GM06990 (cell line): ENCODE data around the gene AFF1.

ENCODE experiments used
- DNase-seq: peaks from one replicate; pipeline ENCODE4 v3.0.0-alpha.2; 2011; ENCODE audit not compliant: insufficient read length; ENCODE audit errors: extremely low read depth
- H3K27me3 ChIP-seq: replicated peaks from 2 replicates; pipeline ENCODE4 v1.6.0; 2011; ENCODE audit warnings: low read length; ENCODE audit not compliant: control insufficient read depth, insufficient read depth
- H3K36me3 ChIP-seq: 2 replicates; pipeline ENCODE4 v1.5.1; 2011; ENCODE audit warnings: low read length; ENCODE audit not compliant: control insufficient read depth, insufficient read depth
- H3K4me3 ChIP-seq: replicated peaks from 2 replicates; pipeline ENCODE4 v1.5.1; 2011; ENCODE audit warnings: low read depth, mild to moderate bottlenecking, control low read depth, low read length
- CTCF ChIP-seq: IDR thresholded peaks from 2 replicates; pipeline ENCODE4 v1.5.1; 2011; ENCODE audit warnings: low read length, control low read depth, mild to moderate bottlenecking, inconsistent platforms; ENCODE audit not compliant: insufficient read depth, poor library complexity, severe bottlenecking

The AFF1 gene

GRCh38 chr4:86963697-86964096 is 28.9 kb downstream of the AFF1 start:
- Histone ChIP-seq H3K36me3 (no peaks in the 10 kb centered on the region), H3K4me3 (no peak overlapping the region), H3K27me3 (no peaks in the 10 kb centered on the region)
- no peak for DNase-seq
- TF ChIP-seq CTCF: no peak

DNA sequence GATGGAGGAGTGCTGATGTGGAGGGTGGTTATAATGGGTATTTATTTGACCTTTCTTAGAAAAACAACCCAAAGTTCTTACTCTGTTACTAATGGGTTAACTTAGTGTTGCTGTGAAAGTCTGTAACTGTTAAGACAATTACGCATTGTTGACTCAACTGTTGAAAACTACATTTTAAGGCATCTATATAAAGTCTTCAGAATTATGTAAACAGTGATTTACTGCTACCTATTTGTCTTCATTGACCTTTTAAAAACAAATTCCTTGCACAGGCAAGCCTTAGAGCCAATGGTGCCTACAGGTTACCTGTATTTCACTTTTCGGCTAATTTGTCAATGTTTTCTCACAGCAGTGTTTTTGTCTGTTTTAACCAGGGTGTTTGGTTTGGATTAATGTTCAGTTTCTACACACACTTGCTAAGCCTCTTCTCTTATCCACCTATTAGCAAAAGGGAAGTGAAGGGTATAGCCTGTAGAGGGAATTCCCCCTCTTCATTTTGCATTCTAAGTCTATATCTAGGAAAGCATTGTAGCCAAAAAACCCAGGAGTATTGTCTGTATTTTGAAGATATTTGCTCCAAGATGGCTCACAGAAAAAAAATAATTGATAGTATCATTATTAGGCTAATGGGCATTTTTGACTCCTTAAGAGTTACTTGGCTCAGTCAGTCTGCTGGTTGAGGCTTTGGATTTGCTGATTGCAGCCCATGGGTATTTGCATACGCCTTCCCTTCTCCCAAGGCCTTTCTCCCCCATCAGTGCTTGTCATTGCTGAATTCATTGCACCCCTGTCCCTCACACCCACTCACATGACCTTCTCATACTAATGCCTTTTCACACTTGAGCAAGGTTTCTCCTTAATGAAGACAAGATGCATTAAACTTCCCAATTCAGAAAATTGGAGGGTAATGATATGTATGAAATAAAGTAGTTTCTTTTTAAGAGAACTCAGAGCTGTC is 30.5 kb downstream of the AFF1 start:
- Histone ChIP-seq H3K4me3 (no peak overlapping the region; the same call in 1 of the 2 replicates), H3K36me3 (no peaks in the 10 kb centered on the region), H3K27me3 (no peaks in the 10 kb centered on the region)
- no peak for TF ChIP-seq CTCF
- peak; percentile 44 for DNase-seq

- Histone ChIP-seq H3K27me3 (no peaks in the 10 kb centered on the region), H3K36me3 (no peaks in the 10 kb centered on the region), H3K4me3 (no peak overlapping the region)
- no peak for DNase-seq
- no peak for TF ChIP-seq CTCF
Observed at GRCh38 chr4:86967073-86967472, 32.3 kb downstream of the AFF1 start.

- no peak for DNase-seq
- Histone ChIP-seq H3K36me3 (no peaks in the 10 kb centered on the region), H3K27me3 (no peaks in the 10 kb centered on the region), H3K4me3 (no peak overlapping the region)
- TF ChIP-seq CTCF: no peak
Observed at GRCh38 chr4:86967798-86968197, 33.0 kb downstream of the AFF1 start.

GRCh38 chr4:86968547-86968946 is 33.7 kb downstream of the AFF1 start:
- Histone ChIP-seq H3K4me3 (no peak overlapping the region), H3K36me3 (no peaks in the 10 kb centered on the region), H3K27me3 (no peaks in the 10 kb centered on the region)
- TF ChIP-seq CTCF: no peak
- no peak for DNase-seq
